HG03103 (cell line): ENCODE measurements around the gene LHPP.
"Not testable (repeated sequence)": the region's sequence is repeated elsewhere in the genome, so short reads cannot be mapped to it uniquely, and the experiment has no call there.

Experiments
- ATAC-seq: cut with Tn5 transposase; IDR thresholded peaks from one replicate; pipeline ENCODE4 v1.9.1; 2021; ENCODE audit warnings: low read depth; ENCODE audit not compliant: unreplicated experiment

Gene LHPP

DNA sequence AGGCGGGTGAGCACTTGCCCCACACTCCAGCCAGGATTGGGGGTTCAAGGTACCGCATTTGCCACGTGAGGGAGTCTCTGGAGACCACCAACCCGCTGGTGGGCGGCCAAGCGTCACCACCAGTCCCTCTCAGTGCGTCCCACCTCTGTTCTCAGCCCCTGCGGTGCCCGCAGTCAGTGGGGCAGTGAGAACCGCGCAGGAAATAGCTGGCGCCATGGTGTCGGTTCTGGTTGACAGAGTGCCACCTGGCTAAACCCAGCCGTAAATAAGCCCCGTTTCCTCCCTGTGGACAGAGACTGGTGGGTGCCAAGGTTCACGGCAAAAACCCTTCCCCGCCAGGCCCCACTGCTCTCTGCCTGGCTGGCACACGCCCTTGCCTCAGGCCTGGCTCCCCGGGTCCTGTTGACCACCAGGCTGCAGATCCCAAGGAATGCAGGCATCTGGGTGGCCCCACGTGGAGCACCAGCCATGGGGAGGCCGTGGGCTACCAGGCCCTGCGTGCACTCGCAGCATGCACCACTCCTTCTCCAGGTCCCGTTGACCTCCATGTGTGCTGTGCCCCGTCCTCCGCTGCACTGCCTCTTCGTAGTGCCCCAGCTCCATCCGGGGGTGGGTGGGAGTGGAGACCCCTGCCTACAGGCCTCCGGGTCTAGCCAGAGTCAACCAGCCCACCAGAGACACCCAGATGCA, 140.0 kb downstream of the LHPP start:
- no peak for ATAC-seq

DNA sequence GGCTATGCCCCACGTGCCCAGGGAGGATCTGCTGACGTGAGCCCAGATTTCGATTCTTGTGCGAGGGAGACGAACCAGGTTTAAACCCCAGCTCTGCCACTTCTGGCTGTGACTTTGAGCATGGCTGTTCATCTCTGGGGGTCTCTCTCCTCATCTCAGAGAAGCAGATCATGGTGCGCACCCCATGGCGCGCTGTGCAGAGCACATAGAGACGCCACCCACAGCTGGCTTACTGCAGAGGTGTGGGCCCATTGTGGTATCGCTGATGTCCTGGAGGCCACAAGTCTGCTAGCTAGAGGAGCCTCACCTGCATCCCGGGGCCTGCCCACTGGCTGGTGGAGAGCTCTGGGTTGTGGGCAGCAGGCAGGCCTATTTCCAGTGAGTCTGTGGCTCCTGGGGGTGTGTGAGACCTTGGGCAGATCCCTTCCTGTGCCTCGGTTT, 140.5 kb downstream of the LHPP start:
- no peak for ATAC-seq

DNA sequence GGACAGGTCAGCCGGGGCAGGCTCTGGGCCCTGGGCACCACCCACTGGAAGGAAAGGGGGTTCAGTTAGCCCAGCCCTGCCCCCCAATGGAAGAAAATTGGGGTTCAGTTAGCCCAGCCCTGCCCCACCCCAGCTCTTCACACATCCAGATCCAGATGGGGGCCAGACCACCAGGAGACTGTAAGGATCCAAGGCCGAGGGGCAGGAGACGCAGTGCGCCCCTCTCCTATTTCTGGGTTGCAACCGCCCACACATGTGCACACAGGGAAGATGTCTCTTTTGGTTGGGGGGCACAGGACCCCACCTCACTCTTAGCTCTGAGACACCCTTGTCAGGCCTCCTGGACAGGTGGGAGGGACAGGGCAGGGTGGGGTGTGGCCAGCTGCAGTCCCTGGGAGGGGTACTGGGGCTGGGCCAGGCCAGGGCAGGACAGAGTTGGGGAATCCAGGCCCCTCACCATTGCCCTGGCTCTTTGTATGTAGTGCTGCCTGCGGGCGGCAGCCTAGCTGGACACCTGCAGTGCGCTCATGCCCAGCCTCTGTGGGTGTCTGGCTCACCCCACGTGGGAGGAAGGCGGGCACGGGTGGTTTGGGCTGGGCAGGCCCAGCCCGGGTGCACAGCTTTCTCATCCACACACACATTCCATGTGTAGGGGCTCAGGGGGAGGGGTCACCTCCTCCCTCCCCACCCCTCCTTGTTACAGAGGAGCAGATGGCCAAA, 141.2 kb downstream of the LHPP start:
- ATAC-seq = no peak

DNA sequence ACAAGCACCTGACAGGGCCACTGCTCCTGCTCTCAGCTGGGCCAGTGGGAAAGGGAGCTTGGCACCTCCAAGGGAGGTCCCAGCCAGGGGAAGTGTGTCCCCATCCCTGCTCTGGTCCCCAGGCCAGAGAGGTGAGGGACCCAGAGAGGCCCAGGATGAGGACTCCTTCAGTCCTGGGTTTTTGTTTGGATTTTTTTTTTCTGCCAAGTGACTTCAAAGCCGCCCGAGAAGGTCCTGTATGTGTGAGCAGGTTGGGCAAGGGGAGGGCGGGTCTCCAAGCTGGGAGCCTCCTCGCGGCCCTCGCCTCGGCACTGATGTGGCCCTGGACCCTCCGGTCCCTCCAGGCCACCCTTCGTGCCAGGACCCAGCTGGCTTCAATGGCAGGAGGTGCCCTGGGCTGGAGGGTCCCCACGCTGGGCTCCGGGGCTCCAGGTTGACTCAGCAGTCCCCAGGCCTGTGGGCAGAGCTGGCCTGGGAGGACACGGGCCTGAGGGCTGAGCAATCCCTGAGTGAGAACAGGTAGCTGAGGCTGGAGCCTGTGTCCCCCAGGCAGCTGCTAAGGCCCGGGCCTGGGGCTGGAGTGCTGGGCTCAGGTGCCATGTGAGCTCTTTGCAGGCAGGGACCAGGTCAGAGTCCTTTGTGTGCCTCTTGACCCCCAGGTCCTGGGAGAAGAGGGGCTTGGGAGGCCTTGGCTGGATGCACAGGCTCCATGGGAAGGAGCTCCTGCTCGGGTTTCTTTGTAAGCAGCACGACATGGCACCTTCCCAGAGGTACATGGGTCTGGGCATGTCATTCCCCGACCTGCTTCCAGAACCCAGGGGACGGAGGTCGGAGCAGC, 142.0 kb downstream of the LHPP start:
- ATAC-seq = no peak

DNA sequence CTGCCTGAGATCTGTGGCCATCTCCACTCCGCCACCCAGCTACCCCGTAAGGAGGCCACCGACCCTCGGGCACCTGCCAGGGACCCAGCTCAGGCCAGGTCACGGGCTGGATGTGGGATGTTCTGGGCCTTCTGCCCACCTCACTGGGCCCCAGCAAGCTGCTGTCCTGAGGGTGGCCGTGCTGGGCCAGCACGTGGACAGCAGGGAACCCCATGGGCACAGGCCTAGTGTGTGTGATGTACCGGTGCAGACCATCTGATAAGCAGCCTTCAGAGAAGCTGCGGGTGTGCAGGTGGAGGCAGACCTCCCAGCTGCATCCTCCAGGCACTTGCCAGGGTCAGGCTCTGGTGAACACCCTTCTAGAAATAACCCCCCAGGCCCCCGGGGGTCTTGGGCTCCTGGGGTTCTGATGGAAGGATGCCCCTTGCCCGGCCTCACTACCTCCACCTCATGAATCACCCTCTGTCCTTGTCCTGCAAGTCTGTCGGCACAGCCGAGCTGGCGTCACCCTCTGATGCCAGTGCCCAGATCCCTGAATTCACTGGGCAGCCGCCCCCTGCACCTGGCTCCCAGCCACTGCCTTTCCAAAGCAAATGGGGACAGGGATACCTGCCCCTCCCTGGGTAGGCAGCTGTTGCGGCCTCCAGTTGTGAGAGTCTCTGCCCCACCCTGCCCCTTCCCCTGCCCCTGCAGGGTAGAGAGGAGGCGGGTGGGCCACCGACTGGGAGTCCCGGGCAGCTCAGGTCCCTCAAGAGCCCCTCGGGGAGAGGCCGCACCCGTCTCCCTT, 142.8 kb downstream of the LHPP start:
- ATAC-seq = no peak

DNA sequence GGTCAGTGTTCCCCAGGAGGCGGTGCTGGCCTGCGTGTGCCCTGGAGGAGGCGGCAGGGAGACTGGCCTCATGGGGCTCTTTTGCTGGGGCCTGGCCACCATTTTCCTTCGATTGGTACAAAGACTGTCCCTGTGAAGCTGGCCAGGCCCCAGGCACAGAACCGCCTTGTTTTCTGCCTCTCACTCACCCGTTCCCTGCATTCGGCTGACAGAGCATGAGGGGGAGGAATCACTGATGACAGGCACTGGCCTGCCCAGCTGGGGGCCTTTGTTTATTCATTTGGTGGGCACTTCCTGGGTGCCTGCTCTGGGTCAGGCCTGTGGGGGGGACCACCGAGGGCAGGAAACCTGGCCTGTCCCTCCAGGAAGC, 143.4 kb downstream of the LHPP start:
- no peak for ATAC-seq

DNA sequence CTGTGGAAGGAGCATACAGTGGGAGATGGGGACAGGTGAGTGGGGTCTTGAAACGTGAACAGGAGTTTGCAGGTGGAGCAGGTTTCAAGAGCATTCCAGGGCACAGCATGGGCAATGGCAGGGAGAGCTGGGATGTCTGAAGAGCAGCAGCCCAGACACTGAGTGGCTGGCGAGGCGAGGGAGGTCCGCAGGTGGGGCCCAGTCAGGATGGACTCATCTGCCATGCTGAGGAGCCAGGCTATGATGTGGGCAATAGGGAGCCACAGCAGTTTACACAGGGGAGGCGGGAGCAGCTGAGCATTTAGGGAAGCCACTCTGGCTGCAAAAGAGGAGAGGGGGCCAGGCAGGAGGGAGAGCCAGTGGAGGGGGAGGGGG, 143.8 kb downstream of the LHPP start:
- no peak for ATAC-seq

DNA sequence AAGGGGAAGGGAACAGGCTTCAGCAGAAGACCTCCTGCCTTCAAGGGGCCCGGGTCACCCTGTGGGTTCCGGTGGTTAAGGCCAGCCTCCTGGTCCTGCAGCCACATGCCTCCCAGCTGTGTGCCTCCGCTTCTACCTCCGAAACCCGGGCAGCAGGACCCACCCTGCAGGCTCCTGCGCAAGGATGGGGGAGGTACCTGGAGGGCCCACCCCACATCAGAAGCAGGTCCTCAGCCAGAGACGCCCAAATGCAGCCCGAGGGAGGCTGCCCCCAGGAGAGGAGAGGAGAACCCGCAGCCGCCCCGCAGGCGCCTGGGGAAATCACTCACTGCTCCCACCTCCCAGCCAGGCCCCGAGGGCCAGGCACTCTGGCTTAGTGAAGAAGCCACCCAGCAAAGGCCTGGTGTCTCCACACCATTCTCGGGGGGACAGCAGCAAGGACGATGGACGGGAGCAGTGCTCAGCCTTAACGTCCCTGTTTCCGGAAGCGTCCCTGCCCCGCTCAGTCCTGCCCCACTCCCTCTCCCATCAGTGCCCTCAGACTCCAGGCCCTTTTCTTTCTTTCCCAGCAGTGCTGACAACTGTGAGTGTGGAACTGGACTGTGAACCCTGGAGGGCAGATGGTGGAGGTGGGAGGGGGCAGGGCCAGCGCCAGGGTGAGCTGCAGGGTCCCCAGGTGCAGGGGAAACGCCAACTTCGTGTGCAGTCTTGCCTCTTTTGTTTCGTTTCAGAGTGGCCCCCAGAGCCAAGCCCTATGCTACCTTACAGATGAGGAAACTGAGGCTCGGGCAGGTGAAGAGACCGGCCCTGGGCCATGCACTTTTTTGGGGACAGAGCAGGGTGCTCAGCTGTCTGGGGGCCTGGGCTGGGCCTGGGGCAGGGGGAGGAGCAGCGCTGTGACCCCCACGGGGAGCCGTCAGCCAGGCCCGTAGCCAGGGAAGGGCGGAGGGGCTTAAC, 144.5 kb downstream of the LHPP start:
- no peak for ATAC-seq

DNA sequence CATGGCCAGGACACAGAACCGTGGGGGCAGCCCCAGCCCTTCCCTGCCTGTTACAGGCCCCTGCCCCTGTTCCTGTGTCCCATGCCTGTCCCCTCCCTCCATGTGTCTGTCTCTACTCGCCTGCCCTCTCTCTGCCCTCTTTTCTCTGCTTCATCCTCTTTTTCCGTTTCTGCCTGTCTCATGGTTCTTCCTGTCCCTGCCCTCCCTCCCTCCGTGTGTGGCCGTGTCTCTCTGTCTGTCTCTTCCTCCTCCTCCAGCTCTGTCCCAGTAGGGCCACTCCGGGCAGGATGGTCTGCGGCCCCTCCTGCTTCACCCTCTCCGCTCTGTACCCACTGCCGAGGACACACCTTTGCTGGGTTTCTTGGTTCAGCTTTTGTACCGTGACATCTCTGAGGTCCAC, 145.2 kb downstream of the LHPP start:
- ATAC-seq = no peak

DNA sequence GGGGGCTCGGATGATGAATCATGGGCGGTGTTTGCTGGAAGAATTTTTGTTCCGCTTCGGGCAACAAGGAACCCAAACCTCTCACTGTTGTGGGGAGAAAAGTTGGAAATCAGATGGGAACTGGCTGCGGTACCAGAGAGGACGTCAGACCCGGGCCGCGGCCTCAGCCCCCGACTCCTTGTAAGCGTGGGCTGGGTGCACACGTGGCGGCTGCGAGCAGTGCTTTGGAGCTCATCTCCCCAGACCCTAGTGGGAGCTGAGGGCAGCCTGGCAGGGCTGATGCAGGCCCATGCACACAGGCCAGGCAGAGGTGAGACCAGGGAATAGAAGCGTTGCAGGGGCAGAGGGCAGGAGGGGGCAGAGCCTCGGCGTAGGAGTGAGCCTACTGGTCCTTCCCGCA, 146.1 kb downstream of the LHPP start:
- no peak for ATAC-seq

DNA sequence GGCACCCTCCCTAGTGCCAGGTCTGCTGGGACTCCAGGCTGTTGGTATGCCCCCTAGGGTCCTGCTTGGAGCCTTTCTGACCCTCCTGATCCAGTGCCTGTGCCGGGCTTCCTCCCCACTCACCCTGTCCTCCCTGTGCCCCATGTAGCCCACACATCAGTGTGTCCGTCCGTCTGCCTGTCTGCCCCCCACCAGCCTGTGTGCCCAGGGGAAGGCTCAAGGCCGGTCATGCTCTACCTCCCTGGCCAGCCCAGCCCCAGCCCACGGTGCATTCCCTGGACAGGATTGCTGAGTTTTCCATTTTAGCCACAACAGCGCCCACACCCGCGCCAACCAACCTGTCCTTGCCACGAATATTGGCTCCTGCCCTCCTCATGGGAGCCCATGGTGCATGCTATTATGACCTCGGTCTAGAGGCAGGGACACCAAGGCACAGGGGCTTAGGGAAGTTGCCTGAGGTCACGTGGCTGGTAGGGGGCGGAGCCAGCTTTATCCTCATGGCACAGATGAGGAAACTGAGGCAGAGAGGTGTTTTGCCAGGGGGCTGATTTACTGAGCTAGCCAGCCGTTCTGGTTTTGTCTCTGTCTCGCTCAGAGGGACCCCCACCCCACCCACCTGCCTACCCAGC, 146.6 kb downstream of the LHPP start:
- no peak for ATAC-seq

DNA sequence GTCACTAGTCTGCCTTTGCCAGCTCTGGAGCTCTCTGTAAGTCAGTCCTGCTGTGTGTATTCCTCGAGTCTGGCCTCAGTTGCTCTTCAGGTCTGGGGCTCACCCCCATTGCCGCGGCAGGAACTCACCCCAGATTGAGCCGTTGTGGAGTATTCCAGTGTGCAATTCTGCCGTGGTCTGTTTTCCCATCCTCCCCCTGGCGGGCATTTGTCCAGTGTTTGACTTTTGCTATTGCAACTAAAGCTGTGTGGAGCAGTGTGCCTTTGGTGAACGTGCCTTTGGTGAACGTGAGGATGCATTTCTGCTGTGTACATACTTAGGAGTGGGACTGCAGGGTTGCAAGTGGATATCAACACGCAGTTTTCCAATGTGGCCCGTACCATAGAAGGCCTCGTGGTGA, 148.1 kb downstream of the LHPP start:
- no peak for ATAC-seq

DNA sequence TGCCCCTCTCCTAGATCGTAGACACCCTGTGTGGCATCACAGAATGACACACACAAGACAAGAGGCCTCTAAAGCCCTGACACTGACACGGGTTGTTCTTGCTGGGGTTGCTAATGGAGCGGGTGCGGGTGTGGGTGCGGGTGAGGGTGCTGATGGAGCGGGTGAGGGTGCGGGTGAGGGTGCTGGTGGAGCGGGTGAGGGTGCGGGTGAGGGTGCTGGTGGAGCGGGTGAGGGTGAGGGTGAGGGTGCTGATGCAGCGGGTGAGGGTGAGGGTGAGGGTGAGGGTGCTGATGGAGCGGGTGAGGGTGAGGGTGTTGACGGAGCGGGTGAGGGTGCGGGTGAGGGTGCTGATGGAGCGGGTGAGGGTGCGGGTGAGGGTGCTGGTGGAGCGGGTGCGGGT, 148.6 kb downstream of the LHPP start:
- ATAC-seq = not testable (repeated sequence)

DNA sequence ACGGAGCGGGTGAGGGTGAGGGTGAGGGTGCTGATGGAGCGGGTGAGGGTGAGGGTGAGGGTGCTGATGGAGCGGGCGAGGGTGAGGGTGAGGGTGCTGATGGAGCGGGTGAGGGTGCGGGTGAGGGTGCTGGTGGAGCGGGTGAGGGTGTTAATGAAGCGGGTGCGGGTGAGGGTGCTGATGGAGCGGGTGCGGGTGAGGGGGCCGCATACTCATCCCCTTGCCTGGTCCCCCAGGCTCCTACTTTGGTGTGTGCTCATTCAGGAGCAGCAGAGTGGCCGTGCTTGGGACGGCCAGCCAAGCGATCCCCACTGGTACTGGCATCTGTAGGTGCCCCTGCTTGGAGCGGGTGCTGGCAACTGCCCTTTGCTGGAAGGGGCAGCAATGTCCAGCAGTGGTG, 149.2 kb downstream of the LHPP start:
- ATAC-seq = not testable (repeated sequence)

DNA sequence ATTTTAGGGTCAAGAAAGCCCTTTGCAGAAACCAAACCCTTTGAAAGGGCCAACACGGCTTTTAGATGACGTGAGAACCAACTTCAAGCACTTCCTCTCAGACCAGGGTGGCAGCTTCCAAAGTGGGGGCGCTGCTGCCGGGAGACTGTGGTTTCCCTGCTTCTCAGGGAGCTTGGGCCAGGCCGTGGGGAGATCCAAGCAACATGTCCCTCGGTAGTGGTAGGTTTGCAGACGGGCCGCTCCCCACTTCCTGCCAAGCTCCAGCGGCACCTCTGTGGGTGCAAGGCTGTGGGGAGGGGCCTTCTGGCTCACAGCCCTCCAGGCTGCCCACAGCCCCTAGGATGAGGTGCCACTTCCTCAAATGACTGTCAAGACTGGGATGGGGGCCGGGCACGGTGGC, 150.1 kb downstream of the LHPP start:
- ATAC-seq = no peak

DNA sequence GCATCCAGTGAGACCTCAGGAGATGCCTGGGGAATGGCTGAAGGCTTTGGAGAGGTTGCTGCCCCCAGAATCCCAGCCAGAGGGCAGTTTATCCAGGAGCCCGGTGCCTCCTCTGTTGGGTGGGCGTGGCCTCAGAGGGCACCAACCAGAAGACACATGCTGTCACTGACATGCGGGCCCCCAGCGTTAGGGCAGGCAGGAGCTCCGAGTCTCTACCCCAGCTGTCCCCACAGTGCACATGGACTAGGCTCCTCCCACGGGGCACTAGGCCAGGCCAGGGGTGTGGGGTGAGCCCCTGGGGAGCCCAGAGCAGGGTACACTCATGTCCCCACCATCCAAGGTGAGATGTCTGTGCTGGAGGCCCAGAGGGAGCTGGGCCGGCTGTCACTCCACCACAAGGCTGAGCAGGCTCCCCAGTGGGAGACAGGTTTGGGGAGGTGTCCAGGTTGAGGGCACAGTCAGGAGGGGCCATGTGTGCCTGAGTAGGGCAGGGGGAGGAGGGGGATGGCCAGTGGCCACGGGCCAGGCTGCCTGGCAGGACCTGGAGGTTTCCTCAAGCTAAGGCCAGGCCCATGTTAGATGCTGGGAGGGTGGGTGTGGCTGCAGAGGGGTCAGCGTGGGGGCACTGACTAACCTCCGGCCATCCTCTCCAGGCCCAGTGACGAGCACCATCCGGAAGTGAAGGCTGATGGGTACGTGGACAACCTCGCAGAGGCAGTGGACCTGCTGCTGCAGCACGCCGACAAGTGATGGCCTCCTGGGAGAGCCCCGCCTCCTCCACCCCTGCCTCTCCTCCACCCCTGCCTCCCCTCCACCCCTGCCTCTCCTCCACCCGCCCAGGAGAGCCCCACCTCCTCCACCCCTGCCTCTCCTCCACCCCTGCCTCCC, 151.2 kb downstream of the LHPP start:
- ATAC-seq = no peak

DNA sequence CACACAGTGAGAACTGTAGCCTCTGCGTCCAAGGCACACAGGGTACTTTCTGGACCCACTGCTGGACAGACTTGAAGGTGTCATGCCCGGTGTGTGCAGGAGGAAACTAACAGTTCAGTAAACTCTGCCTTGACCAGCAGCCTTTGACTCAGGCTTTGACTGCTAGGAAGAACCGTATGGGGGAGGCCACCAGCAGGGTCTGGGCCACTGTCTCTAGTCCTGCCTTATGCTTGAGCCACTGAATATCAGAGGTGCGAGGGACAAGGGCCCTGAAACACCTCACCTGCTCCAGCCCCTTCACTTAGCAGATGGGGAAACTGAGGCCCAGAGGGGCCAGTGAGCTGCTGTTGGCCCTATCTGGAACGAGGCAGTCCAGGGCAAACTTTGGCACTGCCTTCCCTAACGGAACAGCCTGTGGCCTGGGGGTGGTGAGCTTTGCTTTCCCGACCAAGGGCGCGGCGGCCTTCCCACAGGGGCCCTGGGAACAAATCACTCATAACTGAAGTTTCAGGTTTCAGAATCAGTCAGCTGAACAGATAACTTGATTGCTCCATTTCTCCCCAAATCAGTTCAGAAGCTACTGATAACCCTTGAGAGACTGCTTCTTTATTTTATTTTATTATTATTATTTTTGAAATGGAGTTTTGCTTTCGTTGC, 152.5 kb downstream of the LHPP start:
- peak; percentile 52 for ATAC-seq

DNA sequence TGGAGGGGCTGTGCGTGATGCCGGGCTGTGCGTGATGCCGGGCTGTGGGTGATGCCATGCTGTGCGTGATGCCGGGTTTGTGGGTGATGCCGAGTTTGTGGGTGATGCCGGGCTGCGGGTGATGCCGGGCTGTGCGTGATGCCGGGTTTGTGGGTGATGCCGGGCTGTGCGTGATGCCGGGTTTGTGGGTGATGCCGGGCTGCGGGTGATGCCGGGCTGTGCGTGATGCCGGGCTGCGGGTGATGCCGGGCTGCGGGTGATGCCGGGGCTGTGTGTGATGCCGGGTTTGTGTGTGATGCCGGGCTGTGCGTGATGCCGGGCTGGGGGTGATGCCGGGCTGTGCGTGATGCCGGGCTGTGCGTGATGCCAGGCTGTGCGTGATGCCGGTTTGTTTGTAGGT, 153.6 kb downstream of the LHPP start:
- ATAC-seq = no peak
